Dermis lymphatic vessel endothelial cell (primary cell): ENCODE measurements around the gene EVPL. TPM values are rescaled to one million over a fixed set of nuclear protein-coding genes. Genes with fewer than 3 reads are reported as not detected.

Source experiments
- total RNA-seq: library from RNA; depleted of rRNA; stranded (reverse); fragments of >200 nt; gene quantifications from 2 replicates; pipeline ENCODE4 v1.2.1, GENCODE V29; 2014

EVPL gene
- not detected in 2 replicates for total RNA-seq

DNA sequence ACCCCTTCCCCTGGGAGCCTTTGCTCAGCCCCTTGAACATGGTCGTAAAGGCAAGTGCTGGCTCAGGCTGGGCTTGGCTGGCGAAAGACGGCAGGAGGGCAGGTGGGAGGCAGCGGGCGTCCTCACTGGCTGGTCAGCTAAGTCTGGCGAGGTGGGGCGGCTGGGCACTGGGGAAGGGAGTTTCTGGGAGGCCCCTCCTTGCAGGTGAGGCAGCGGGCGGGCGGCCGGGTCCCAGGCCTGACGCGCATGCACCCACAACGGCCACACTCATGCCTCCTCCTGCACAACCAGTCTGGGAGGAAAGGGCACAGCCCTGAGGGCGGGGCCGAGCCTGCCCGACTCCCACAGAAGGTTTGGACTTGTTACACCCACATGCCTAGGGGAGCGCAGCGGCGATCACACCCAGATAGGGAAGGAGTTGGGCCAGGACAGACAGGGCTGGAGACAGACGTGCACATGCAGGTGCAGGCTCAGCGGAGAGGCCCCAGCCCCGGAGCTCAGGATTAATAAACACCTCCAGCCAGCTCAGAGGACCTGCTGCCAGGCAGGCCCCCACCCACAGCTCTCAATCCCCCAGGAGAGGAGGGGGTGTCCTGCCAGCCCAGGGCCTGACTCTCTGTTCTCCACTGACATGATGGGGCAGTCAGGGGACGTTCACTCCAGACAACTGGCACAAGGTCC lies at the start of gene EVPL:
Gene EVPL, minus strand, starts transcription at position 148 of the 681 bp plus-strand sequence. Its CDS starts 108 bp downstream, at position 40.

DNA sequence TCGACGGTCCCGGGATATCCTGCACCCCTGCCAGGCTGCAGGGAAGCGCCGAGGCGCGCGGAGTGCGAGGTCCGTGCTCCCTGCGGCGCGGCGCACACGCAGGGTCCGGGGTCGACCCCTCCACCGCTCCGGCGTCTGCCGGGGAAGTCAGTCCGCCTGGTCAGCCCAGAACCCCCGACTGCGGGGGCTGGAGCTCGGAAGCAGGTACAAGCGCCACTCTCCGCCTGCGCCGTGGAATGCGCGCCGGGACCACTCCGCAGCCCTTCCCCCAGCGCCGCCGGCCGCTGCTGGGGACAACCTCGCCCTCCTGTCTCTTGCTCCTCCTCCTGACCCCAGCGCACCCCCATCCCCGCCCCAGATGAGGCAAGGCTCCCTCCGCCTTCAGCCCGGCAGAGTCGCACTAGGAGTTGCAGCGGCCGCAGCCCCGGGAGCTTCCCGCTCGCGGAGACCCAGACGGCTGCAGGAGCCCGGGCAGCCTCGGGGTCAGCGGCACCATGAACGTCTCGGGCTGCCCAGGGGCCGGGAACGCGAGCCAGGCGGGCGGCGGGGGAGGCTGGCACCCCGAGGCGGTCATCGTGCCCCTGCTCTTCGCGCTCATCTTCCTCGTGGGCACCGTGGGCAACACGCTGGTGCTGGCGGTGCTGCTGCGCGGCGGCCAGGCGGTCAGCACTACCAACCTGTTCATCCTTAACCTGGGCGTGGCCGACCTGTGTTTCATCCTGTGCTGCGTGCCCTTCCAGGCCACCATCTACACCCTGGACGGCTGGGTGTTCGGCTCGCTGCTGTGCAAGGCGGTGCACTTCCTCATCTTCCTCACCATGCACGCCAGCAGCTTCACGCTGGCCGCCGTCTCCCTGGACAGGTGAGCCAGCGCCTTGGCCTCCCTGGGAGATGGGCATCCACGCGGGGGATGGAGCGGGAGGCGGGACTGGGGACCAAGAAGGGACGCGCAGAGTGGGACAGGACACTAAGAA lies 47.6 kb upstream of the EVPL start, which contains the start of gene GALR2:
Gene GALR2, plus strand, starts transcription at position 392 of the 974 bp plus-strand sequence. Its CDS starts 103 bp downstream, at position 495.

DNA sequence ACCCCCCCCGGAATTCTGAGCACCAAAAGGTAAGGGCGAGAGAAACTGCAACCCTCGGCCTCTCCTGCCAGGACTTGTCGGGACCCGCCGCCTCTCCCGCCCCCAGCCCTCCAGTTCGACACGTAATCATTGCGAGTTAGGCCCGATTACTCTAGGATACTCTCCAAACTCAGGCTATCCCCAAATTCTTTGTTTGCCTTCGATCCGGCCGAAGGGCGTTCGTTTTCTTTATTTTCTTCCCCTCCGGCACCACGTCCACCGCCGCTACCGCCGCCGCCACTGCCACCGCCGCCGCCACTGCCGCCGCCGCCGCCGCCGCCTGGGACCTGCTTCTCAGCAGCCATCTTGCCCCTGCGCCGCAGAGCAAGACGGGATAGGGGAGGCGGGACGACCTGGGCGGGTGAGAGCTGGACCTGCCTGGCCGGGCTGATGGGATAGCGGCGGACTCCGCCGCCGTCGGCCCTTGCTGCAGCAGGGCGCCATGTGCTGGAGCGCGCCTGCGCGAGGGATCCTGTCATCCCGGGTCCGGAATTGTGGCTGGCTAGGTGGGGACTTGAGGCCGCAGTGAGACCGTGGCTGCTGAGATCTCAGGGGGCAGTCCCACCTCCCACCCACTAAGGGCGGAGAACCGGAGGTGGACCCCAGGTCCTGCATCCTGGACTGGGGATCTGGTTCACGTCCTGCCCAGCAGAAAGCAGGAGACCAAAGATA lies 45.2 kb upstream of the EVPL start, which contains the start of gene SRP68:
Gene SRP68, minus strand, starts transcription at position 370 of the 711 bp plus-strand sequence. Its CDS starts 26 bp downstream, at position 344.

GRCh38 chr17:76000755-76001521 lies 26.2 kb downstream of the EVPL start, which contains the start of gene CDK3:
TSS of gene CDK3 (plus strand) at chr17:76000855. CDS start at chr17:76001426, 571 bp downstream.

DNA sequence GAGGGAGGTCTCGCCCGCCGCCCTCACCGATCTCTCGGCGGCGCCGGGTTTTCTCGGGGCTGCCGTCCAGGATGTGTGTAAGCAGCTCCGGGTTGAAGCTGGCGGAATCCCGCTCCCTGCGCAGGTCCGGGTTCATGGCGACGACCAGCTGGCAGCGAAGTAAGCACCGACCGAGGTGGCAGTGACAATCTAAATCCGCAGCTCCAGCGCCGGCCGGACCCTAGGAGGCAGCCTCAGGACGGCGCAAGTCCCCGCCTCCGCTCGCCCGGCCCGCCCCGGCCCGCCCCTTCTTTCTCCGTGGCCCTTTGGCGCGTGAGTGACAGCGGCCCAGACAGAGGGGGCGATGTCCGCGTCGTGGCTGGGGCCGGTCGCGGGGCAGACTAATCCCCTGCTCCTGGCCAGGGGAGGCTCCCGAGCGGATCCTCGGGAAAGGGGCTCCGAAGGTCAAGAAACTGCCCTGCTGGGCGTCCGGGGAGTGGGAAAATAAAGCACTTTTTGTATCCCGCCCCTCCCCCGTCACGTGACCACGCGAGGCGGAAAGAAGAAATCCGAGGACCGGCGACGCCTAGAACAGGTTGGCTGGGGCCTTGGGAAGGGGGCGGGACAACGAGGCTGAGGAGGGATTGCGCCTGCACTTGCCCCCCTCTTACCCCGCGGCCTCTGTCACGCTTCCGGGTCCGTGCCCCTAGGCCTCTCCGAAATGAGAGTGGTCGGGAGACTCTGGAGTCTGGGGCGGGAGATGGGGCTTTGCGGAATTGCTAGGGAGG lies 48.0 kb downstream of the EVPL start, which contains the start of the genes ACOX1 and TEN1:
Gene ACOX1, minus strand, starts transcription at position 229 of the 767 bp plus-strand sequence. Its CDS starts 93 bp downstream, at position 136.
Gene TEN1, plus strand, starts transcription at position 303 of the 767 bp plus-strand sequence. CDS start 6,953 bp downstream, outside the sequence.

Other genes with a start within 250 kb of the EVPL start
- gene UNK, start 242.5 kb downstream of the EVPL start, total RNA-seq = 7.3 and 11.2 TPM in 2 replicates
- gene UNC13D, start 182.9 kb downstream of the EVPL start, total RNA-seq = 2.5 and 7.9 TPM in 2 replicates
- 23.1 and 37.1 TPM in 2 replicates for gene WBP2, start 172.0 kb downstream of the EVPL start, total RNA-seq
- 37.6 and 61.4 TPM in 2 replicates for gene TRIM47, start 148.7 kb downstream of the EVPL start, total RNA-seq
- gene TRIM65, start 130.4 kb downstream of the EVPL start, total RNA-seq = 19.3 and 24.2 TPM in 2 replicates
- 26.8 and 28.9 TPM in 2 replicates for gene MRPL38, start 122.4 kb downstream of the EVPL start, total RNA-seq
- gene FBF1, start 86.3 kb downstream of the EVPL start, total RNA-seq = 2.6 and 2.9 TPM in 2 replicates
- gene ACOX1, start 48.1 kb downstream of the EVPL start, total RNA-seq = 43.6 and 43.8 TPM in 2 replicates
- 26.5 and 30.8 TPM in 2 replicates for gene TEN1, start 48.1 kb downstream of the EVPL start, total RNA-seq
- gene CDK3, start 26.5 kb downstream of the EVPL start, total RNA-seq = 0.65 and 0.95 TPM in 2 replicates
- gene SRP68, start 45.2 kb upstream of the EVPL start, total RNA-seq = 27.1 and 27.3 TPM in 2 replicates
- 0.09 and 0.11 TPM in 2 replicates for gene GALR2, start 47.5 kb upstream of the EVPL start, total RNA-seq
- gene ZACN, start 51.9 kb upstream of the EVPL start, total RNA-seq = not detected in 2 replicates
- 79.0 and 79.8 TPM in 2 replicates for gene EXOC7, start 76.5 kb upstream of the EVPL start, total RNA-seq
- gene FOXJ1, start 113.9 kb upstream of the EVPL start, total RNA-seq = under 0.01 TPM in 1 of 2 replicates, not detected in the other
- 0.34 and 0.43 TPM in 2 replicates for gene RNF157, start 213.2 kb upstream of the EVPL start, total RNA-seq
- 6.4 and 7.9 TPM in 2 replicates for gene UBALD2, start 238.0 kb upstream of the EVPL start, total RNA-seq